Measurements from ENCODE around the gene LMNTD1.

The LMNTD1 gene

GRCh38 chr12:25587346-25587745 lies 34.3 kb upstream of the LMNTD1 start:
- in situ Hi-C loops (cut with HindIII; ENCODE audit: low sequenced_read_pairs) = no loop called here
- H3K4me3 ChIP-seq (ENCODE audit: low read depth, low read length) = no peak overlapping the region
- TF ChIP-seq CTCF (IDR thresholded peaks at IDR 0.05; ENCODE audit: low read depth, low read length) = no peak
- DNase-seq (ENCODE audit: low read depth, low spot score) = no peak

GRCh38 chr12:25585662-25586061 lies 32.6 kb upstream of the LMNTD1 start:
- DNase-seq (ENCODE audit: low read depth, low spot score) = no peak
- no peak for TF ChIP-seq CTCF (IDR thresholded peaks at IDR 0.05; ENCODE audit: low read depth, low read length)
- in situ Hi-C loops (cut with HindIII; ENCODE audit: low sequenced_read_pairs) = no loop called here
- no peak overlapping the region for H3K4me3 ChIP-seq (ENCODE audit: low read depth, low read length)

- DNase-seq (ENCODE audit: low read depth, low spot score) = peak; percentile 80
- in situ Hi-C loops (cut with HindIII; ENCODE audit: low sequenced_read_pairs) = no loop called here
- TF ChIP-seq CTCF (IDR thresholded peaks at IDR 0.05; ENCODE audit: low read depth, low read length) = no peak
- H3K4me3 ChIP-seq (ENCODE audit: low read depth, low read length) = no peak overlapping the region
Measured at GRCh38 chr12:25585021-25585523, 32.0 kb upstream of the LMNTD1 start.

GRCh38 chr12:25584596-25584995 lies 31.5 kb upstream of the LMNTD1 start:
- in situ Hi-C loops (cut with HindIII; ENCODE audit: low sequenced_read_pairs) = no loop called here
- no peak for TF ChIP-seq CTCF (IDR thresholded peaks at IDR 0.05; ENCODE audit: low read depth, low read length)
- no peak overlapping the region for H3K4me3 ChIP-seq (ENCODE audit: low read depth, low read length)
- no peak for DNase-seq (ENCODE audit: low read depth, low spot score)

GRCh38 chr12:25583545-25583944 lies 30.5 kb upstream of the LMNTD1 start:
- DNase-seq (ENCODE audit: low read depth, low spot score) = no peak
- in situ Hi-C loops (cut with HindIII; ENCODE audit: low sequenced_read_pairs) = no loop called here
- no peak overlapping the region for H3K4me3 ChIP-seq (ENCODE audit: low read depth, low read length)
- peak; percentile 15 for TF ChIP-seq CTCF (IDR thresholded peaks at IDR 0.05; ENCODE audit: low read depth, low read length)

- TF ChIP-seq CTCF (IDR thresholded peaks at IDR 0.05; ENCODE audit: low read depth, low read length) = no peak
- no peak overlapping the region for H3K4me3 ChIP-seq (ENCODE audit: low read depth, low read length)
- no peak for DNase-seq (ENCODE audit: low read depth, low spot score)
- in situ Hi-C loops (cut with HindIII; ENCODE audit: low sequenced_read_pairs) = no loop called here
Measured at GRCh38 chr12:25581067-25581466, 28.0 kb upstream of the LMNTD1 start.
